Cardiac septum (tissue), 1 donor: ENCODE results near the gene HOXA3. TPM values are rescaled to one million over a fixed set of nuclear protein-coding genes. Genes with fewer than 3 reads are reported as not detected.

Experiments used
- DNase-seq: peaks from one replicate; pipeline ENCODE4 v3.0.0-alpha.2; 2020; ENCODE audit warnings: low spot score
- intact Hi-C: fragments of 100-400 bp; cut with DNase I; formaldehyde crosslinking; loops from one replicate; pipeline ENCODE4 v1.14.0; 2022
- total RNA-seq: library from RNA; stranded (reverse); fragmentation: NEBNext Ultra II Directional; extraction: Animal tissue kit (Norgen Biotek cat#: 25700); gene quantifications from one replicate; pipeline ENCODE4 v1.2.1, GENCODE V29; 2021
- donor health status: DM: no; HTN: no; CAD: no.

HOXA3 gene
- total RNA-seq, 1 donor from 2014 or later = 0.40 TPM

DNA sequence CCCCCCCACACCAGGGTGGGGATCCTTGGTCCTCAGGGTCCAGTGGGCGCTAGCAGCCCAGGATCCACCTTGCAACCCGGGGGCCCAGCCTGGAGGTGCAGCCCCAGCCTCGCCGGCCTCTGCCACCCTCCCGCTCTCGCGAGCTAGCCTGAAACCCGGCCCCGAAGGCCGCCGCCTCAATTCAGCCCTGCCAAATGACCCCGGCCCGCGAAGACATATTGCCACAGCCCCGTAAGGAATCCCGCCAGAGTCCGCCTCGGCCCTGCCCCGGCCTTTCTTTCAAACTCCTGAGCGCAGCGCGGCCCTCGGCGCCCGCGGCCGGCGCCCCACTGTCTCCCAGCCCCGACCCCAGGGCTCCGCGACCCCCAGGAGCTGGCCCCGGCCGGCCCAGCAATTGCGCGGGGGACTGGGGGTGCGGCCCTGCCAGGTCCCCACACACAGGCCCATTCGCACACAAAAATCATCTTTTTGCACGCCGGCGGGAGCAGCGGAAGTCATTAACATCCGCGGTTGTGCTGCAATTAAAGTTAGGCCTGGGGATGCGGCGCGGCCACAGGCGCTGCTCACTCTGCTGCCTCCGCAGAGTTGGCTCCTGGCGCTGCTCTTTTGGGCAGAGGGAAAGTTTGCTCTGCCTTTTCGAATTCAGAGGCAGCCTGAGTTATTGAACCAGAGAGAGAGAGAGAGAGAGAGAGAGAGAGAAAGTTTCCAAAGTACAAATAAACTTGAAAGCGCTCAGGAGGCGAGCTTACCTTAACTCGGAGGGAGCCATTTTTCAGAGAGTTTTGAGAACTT is 12.9 kb downstream of the HOXA3 start:
- intact Hi-C loops = no loop called here
- DNase-seq = no peak

DNA sequence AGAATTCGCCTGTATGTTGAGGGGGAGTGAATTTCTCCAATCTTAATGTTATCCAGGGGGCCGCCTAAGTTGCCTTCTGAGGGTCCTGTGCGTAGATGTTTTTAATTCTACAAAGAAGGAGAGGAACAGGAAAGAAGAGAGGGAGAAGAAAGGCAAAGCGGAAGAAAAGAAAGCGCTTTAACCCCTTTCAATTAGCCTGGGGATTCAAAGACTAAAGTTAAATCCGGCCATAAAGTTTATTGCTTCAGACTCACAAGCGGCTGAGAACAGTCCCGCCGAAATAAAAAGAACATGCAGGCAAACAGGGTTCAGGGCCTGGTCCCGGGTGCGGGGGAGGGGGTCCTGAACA is 13.4 kb downstream of the HOXA3 start:
- DNase-seq = no peak
- intact Hi-C loops = no loop called here

DNA sequence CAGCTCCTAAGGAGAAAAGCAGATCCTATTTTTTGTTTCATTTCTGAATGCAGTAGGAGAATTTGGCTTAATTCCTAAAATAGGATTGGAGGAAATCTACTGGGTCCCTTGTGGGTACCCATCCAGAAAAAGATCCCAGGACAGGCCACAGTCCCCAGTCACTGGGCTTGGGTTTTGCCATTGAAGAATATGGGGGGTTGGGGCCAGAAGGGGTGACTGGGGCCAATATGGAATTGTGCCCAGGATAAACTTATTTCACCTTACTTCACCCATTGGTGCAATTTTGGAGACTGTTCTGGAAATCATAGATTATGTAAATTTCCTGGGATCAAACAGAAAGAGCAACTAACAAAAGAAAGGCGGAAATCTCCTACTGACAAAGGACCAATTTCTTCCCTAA is 13.9 kb downstream of the HOXA3 start:
- no peak for DNase-seq
- intact Hi-C loops = no loop called here

DNA sequence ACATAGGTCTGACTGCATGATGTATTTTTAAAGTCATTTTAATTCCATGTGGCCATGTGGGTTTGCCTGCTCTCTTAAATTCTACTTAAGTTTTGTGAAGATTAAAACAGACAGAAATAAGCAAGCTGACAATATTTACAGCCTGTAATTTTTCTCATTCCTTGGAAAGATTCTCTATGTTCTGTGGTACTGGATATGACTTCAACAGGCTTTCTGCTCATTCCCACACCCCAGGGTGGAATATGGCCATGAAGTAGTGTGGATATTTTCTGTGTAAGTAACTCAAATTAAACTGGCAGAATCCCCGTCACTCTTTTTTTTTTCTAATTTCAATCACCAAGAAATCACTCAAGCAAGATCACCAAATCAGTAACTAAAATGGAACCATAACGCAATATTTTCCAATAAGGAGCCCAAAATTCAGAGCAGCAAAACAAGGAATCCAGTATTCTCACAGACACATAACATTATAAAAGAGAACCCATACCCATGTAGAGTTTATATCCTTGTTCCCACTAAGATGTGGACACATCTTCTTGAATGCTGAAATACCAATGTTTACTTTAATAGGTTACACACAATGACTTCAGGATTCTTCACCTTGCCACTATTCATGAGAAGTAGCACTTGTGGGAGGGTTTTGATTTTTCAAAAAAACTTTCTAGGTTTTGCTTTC is 14.6 kb downstream of the HOXA3 start:
- DNase-seq = no peak
- intact Hi-C loops = no loop called here

DNA sequence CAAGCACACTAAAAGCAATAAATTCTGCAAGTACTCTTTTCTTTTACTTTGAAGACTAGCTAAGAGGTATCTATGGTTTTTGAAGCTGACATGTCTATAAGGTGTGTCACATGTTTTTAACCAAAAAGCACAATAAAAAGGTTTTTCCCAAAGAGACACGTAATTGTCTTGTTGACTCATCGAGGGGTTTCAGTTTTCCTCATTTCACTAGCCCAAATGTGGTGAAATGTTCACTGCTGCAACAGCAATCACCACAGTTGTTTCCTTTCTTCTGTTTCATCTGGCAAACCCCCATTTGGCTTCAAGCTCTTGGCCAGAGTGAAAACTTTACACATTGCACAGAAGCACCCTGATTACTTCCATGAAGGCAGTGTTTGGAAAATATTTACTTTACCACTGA is 18.0 kb downstream of the HOXA3 start:
- intact Hi-C loops = loop anchor here (5.0 kb wide), 1 partner anchor 272 kb away; the partner anchor contains the start of gene SKAP2
- DNase-seq = no peak

DNA sequence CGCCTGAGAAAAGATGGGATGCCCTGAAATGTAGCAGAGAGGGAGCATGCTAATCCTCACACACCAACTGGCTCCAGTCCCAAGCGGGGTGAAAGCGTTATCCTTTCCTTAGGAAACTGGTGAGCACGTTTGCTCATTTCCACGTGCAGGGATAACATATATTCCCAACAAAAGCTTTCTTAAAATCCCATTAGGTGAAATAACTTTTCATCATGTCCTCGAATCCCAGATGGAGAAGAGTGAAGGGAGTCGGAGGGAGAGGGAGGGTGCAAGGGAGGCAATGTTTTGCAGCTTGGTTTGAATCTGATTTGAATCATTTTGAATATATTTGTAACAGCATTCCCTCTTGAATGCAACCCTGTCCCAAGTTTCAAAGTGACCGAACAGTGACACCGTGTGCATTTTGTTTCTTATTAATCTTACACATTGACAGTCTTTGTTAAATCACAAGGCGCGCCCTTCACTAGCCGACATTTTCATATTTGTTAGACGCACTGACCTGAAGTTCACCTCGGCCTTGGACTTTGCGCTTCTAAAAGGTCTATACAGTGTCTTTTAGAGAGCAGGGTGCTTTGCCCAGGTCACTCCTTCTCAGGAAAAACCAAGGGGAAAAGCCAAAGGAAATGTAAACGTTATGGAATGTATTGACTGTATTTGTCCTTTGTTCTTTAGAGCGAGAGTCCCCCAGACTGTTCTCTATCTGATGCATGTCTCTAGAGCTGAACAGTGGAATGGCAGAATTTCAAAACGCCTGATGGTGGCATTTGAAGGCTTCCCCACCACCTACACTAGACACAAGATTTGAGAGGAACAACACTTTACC is 18.8 kb downstream of the HOXA3 start:
- DNase-seq = no peak
- intact Hi-C loops = loop anchor here (5.0 kb wide), 1 partner anchor 271 kb away; the partner anchor contains the start of gene SKAP2

DNA sequence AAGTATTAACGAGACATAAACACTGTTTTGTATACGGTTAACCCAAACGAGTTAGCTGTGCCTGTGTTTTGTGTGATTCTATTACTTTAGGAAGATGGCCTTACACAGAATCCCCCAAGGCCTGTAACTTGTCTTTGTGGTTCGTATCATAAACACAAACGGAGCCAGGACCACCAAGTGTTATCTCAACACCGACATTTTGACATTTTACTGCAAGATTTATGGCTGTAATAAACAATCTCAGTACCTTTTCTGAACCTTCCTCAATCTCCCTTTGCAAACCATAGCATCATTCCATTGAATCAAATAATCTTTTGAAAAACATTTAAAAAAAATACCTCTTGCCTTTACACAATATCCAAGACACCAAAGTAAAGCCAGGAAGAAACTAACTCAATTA is 19.4 kb downstream of the HOXA3 start:
- DNase-seq = no peak
- intact Hi-C loops = loop anchor here (5.0 kb wide), 1 partner anchor 271 kb away; the partner anchor contains the start of gene SKAP2

DNA sequence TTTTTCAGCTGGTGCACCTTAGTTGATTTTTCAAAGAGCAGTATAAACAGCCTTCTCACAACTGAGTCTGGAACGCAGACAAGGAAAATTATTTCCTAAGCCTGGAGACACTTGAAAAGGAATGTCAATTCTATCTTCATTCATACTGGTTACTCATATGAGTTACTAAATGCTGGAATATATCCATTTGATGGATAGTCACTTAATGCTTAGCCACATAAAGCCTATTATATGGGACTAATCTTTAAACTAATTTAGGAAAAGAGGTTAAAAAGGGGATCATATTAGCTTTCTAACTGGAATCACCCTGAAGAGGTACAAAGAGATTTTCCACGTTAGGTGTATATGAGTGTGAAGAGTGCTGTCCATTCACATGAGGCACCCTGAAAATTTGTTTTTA is 20.2 kb downstream of the HOXA3 start:
- no peak for DNase-seq
- intact Hi-C loops = loop anchor here (5.0 kb wide), 1 partner anchor 270 kb away; the partner anchor contains the start of gene SKAP2

DNA sequence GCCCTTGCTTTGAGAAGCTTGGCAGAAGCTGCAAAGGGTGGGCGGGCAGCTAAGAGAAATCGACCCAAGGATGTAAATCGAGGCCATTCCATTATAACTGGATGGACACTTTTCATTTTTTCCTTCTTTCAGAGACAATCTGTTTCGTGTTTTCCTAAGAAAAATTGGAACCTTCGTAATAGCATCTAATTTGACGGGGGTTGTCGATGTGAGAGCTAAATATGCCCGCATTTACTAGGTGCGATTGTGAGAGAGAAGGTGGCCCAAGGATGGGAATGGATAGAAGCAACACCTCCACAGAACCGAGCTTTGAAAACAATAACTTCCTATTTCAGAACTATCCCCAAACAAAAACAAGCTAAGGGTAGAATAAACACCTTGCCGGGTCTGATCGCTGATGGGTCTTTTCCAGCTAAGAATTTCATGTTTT is 21.0 kb downstream of the HOXA3 start:
- DNase-seq = no peak
- intact Hi-C loops = loop anchor here (5.0 kb wide), 1 partner anchor 269 kb away; the partner anchor contains the start of gene SKAP2

DNA sequence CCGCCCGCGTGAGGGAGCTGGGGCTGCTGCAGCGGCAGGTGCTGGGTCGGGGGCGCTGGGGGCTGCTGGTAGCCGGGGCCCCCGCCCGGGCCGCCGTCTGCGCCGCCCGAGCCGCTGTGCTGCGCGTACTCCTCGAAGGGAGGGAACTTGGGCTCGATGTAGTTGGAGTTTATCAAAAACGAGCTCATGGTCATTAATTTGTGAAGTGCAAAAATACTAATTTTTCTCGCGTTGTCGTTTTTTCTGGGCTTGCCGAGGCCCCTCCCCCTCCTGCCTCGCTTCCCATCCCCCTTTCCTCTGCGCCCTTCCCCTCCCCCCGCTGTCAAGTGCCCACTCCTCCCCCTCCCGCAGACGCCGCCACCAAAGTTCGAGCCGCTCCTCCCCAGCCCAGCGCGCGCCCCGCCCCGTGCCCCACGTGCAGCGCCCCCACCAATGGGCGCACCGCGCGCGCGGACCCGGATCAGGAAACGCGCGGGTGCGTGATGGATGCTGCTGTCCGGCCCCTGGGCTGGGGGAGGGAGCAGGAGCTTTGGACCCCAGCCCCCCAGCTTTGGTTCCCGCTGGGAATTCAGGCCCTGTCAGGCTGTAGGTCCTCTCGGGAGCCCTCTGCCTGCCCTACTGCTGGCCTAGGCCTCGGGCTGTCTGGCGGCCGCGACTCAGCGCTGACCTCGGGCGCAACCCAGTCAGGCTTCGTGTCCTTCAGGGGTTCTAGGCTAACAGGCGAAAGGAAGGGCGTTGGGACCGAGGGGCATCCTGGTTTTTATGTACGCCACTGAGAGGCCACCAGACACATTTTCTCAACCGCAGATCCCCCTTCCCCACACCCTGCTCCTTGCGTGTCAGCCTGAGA is 21.6 kb downstream of the HOXA3 start, which contains the start of gene HOXA4:
Gene HOXA4, minus strand, starts transcription at position 218 of the 850 bp plus-strand sequence. Its CDS starts 24 bp downstream, at position 194.
- intact Hi-C loops = loop anchor here (5.0 kb wide), 1 partner anchor 268 kb away; the partner anchor contains the start of gene SKAP2
- DNase-seq = peak; percentile 90

DNA sequence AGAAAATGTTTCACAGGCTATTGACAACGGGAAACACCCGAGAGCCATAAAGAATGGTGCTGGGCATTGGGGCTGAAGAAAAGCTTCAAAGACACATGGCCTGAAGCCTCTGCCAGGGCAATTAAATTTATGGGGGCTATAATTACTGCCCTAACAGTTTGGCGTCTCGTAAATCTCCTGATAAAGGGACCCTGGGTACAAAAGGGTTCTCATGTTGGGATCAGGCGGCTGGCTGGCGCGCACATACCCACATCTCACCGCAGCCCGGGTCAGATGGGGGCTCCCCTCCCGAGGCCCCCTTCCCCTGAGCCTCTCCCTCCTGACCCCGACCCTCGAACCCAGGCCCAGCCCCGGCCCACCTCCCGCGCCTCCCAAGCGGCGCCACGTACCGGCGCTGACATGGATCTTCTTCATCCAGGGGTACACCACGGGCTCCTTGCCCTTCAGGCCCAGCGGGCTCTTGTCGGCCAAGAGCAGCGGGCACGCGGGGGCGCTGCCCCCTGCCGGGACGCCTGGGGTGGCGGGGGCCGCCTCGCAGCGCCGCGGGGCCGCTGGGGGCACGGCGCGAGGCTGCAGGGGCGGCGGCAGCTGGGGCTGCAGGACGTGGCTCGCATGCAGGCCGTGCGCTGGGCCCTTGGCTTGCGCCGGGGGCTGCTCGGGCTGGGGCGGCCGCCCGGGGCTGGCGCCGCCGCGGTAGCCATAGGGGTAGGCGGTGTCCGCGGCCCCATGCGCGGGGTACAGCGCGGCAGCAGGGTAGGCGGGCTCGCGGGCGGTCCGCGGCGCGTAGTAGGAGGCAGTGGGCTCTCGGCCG is 22.4 kb downstream of the HOXA3 start:
- intact Hi-C loops = loop anchor here (5.0 kb wide), 1 partner anchor 268 kb away; the partner anchor contains the start of gene SKAP2

DNA sequence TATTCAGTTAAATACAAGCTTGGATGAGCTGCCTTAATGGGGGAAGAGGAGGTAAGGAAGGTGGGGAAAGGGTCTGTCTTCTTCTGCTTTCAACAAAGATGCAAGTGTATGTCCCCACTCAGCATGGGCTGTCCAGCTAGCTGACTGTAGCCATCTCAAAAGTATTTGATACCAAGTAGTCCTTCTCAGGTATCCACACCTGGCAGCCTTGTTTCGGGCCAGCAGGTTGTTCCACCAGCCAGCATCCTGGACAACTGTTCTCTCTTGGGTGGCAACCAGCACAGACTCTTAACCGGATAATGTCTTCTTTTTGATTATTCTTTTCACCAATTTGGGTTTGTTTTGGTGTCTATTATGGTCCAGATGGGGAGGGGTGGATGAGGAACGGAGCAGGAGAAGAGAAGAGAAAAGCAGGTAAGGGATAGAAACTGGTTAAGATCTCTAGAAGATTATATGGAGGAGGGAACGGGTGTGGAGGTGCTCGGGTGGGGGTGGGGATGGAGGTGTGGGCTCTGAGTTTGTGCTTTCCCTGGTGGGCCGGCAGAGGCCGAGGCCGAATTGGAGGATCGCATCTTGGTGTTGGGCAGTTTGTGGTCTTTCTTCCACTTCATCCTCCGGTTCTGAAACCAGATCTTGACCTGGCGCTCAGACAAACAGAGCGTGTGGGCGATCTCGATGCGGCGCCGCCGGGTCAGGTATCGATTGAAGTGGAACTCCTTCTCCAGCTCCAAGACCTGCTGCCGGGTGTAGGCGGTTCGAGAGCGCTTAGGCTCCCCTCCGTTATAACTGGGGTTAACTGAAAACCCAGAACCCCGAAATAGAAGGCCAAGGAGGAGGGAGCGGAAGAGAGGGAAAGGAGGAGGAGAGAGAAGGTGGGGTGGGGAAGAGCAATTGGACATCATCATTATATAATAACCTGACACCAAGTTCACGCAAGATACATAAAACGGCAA is 23.3 kb downstream of the HOXA3 start:
- intact Hi-C loops = no loop called here
- peak; percentile 69 for DNase-seq

More for the DNA sequence above, 22.4 kb downstream of the HOXA3 start:
- peak; percentile 66 for DNase-seq

DNA sequence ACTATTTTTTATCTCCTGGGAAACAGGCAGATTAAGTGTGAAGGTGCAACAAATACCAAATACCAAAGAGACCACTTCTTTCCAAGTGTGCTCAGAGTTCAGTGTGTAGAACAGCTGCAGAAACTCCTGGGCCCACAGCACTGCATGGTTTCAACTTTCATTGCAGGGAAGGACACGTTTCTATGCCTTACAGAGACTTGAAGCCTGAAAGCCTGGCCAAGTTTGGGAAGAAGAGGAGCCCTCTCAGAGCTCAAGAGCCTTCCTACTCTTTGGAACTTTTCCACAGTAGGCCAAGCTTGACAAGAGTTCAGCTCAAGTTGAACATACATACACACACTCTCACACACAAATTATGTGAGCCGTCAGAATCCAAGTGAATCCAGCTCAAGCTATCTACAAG is 24.3 kb downstream of the HOXA3 start:
- intact Hi-C loops = no loop called here

DNA sequence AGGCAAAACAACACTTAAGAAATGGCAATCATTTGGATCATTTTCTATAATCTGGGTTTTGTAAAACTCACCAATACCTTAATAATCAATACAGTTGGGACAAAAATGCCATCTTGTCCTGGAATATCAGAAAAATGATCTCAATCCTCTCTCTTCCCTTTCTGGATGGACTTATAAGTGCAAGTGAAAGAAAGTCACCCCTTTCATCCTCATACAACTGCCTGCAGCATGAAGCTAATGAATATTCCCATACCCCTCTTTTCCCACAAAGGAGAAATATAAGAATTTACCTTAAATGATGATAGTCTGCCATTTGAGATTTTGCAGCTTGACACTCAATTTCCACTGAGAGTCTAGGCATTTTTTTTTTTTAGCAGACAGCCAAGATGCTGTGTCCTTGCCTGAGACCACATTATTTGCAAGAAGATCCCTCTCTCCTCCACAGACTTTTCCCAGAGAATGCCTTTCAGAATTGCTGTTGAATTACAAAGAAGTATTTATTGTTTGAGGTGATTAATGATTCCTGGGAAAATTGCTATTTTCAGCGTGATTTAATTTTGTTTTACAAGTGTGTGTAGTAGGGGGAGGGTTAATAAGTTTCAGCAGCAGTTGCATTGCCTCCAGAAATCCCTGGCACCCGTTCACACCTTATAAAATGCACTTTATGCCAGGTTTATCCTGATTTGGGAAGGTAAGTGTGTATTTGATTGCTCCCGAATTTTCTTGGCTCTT is 25.6 kb downstream of the HOXA3 start:
- intact Hi-C loops = no loop called here

More for the DNA sequence above, 24.3 kb downstream of the HOXA3 start:
- no peak for DNase-seq

DNA sequence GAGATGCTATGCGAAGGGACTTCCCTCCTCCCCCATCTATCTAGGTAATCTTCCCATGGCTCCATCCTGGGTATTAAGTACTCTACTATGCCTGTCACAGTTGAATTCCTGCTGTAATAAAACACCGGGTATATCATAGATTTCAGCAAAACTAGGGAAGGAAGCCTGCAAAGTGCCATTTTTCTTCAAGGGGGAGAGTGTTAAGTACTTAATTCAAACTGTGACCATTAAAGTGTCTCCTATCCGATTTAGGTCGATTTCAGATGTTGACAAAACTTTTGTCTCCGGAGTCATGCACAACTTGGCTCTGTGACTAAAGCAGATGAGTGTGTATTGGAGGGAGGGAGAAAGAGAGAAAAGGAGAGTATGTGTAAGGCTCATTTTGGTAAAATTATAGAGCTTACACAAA is 26.4 kb downstream of the HOXA3 start:
- intact Hi-C loops = no loop called here
- no peak for DNase-seq

More for the DNA sequence above, 25.6 kb downstream of the HOXA3 start:
- no peak for DNase-seq
